H1 (cell line): Measurements from ENCODE around the gene OR52E8. TPM values are rescaled to one million over a fixed set of nuclear protein-coding genes. Genes with fewer than 3 reads are reported as not detected.

Source experiments
- CTCF ChIA-PET: fragments of 300-600 bp; sonication (Branson Sonifier 250); formaldehyde crosslinking; loops from one replicate; lab custom pipeline; 2021; ENCODE audit not compliant: partially characterized antibody; lab: Charles Lee
- POLR2A ChIA-PET: fragments of 300-600 bp; sonication (Branson Sonifier 250); formaldehyde crosslinking; loops from one replicate; lab custom pipeline; 2021; ENCODE audit warnings: inconsistent platforms; ENCODE audit not compliant: partially characterized antibody; lab: Charles Lee
- DNase-seq, 2 experiments: peaks; one replicate each; pipeline versions ENCODE4 v3.0.0 to v3.0.0-alpha.2; 2010 to 2022; ENCODE audit warnings: low spot score in 2 of 2, low read depth in 1 of 2, mixed read lengths in 1 of 2
- FAIRE-seq: peaks from 2 replicates; lab custom pipeline; 2011; peaks lifted over from hg19 to GRCh38; lab: Jason Lieb, UNC
- H2AFZ ChIP-seq: 2 replicates; pipeline ENCODE4 v1.8.1; 2012; ENCODE audit warnings: low read length, inconsistent platforms
- H2AK5ac ChIP-seq: 2 replicates; pipeline ENCODE4 v1.6.1; 2013; ENCODE audit warnings: low read depth, low read length
- H2BK120ac ChIP-seq: replicated peaks from 2 replicates; pipeline ENCODE3; 2013; ENCODE audit warnings: low read depth, low read length, inconsistent platforms
- H2BK12ac ChIP-seq: 2 replicates; pipeline ENCODE4 v1.6.1; 2013; ENCODE audit warnings: low read depth, low read length
- H2BK15ac ChIP-seq: 2 replicates; pipeline ENCODE4 v1.6.1; 2013; ENCODE audit warnings: low read length
- H2BK20ac ChIP-seq: 2 replicates; pipeline ENCODE4 v1.6.1; 2013; ENCODE audit warnings: low read length
- H2BK5ac ChIP-seq: 2 replicates; pipeline ENCODE4 v1.6.1; 2013; ENCODE audit warnings: low read depth, low read length
- H3K14ac ChIP-seq: 2 replicates; pipeline ENCODE4 v1.6.1; 2013; ENCODE audit warnings: inconsistent platforms; ENCODE audit not compliant: insufficient read length
- H3K18ac ChIP-seq: 2 replicates; pipeline ENCODE4 v1.6.1; 2013; ENCODE audit warnings: low read length; ENCODE audit errors: extremely low read depth
- H3K23ac ChIP-seq: 2 replicates; pipeline ENCODE4 v1.6.1; 2013; ENCODE audit warnings: inconsistent platforms; ENCODE audit not compliant: insufficient read length
- H3K23me2 ChIP-seq: 2 replicates; pipeline ENCODE4 v1.6.1; 2013; ENCODE audit warnings: low read depth, low read length
- H3K27ac ChIP-seq: 2 replicates; pipeline ENCODE4 v1.6.1; 2011; ENCODE audit warnings: low read depth, low read length, inconsistent platforms
- H3K27me3 ChIP-seq, 4 experiments: replicated peaks in 1 of 4; 1 replicate in 1 of 4; 2 replicates in 3 of 4; pipeline versions ENCODE4 v1.6.1 to v1.8.1; 2011 to 2013; ENCODE audit warnings: low read length in 3 of 4, mild to moderate bottlenecking in 3 of 4, inconsistent platforms in 2 of 4, mixed read lengths in 2 of 4, moderate library complexity in 1 of 4; ENCODE audit not compliant: control insufficient read depth in 3 of 4, insufficient read depth in 3 of 4; ENCODE audit errors: extremely low read depth in 1 of 4
- H3K36me3 ChIP-seq, 4 experiments: 2 replicates each; pipeline versions ENCODE4 v1.6.1 to v1.8.1; 2011 to 2013; ENCODE audit warnings: mild to moderate bottlenecking in 4 of 4, low read length in 3 of 4, moderate library complexity in 2 of 4, control low read depth in 1 of 4, inconsistent platforms in 1 of 4; ENCODE audit not compliant: insufficient read depth in 4 of 4, control insufficient read depth in 2 of 4
- H3K4ac ChIP-seq: replicated peaks from 2 replicates; pipeline ENCODE3; 2013; ENCODE audit warnings: low read length, low read depth, mixed read lengths, inconsistent platforms; ENCODE audit not compliant: insufficient read length
- H3K4me1 ChIP-seq, 4 experiments: replicated peaks in 1 of 4; 1 replicate in 1 of 4; 2 replicates in 3 of 4; pipeline versions ENCODE4 v1.6.1 to v1.8.1; 2011 to 2013; ENCODE audit warnings: low read length in 3 of 4, inconsistent platforms in 2 of 4, mixed read lengths in 1 of 4; ENCODE audit not compliant: insufficient read depth in 4 of 4, control insufficient read depth in 3 of 4
- H3K4me2 ChIP-seq, 2 experiments: 2 replicates each; pipeline versions ENCODE4 v1.6.1 to v1.8.1; 2011 to 2013; ENCODE audit warnings: low read depth in 2 of 2, low read length in 2 of 2, control low read depth in 1 of 2, inconsistent platforms in 1 of 2, mild to moderate bottlenecking in 1 of 2; ENCODE audit not compliant: insufficient read depth in 1 of 2
- H3K4me3 ChIP-seq, 4 experiments: fragments of 200-600, 300-600 bp in 1 of 4; sonication (generic), shearing (Covaris generic), sonication (Bioruptor Twin) in 1 of 4; 2 replicates each; pipeline versions ENCODE4 v1.5.1 to v1.8.1; 2011 to 2016; ENCODE audit warnings: low read length in 4 of 4, low read depth in 3 of 4, control low read depth in 2 of 4, inconsistent platforms in 2 of 4, mild to moderate bottlenecking in 2 of 4, mixed read lengths in 1 of 4, moderate library complexity in 1 of 4; ENCODE audit not compliant: insufficient read depth in 2 of 4; ENCODE audit errors: extremely low read depth in 1 of 4
- H3K56ac ChIP-seq: replicated peaks from 2 replicates; pipeline ENCODE3; 2013; ENCODE audit warnings: low read depth, mild to moderate bottlenecking, mixed read lengths, low read length, inconsistent platforms; ENCODE audit not compliant: insufficient read length
- H3K79me1 ChIP-seq: 2 replicates; pipeline ENCODE4 v1.6.1; 2013; ENCODE audit warnings: low read depth, low read length, control low read depth
- H3K79me2 ChIP-seq, 2 experiments: 2 replicates each; pipeline versions ENCODE4 v1.6.1 to v1.8.1; 2012 to 2013; ENCODE audit warnings: low read length in 2 of 2, mild to moderate bottlenecking in 2 of 2, inconsistent platforms in 1 of 2; ENCODE audit not compliant: insufficient read depth in 2 of 2, control insufficient read depth in 1 of 2
- H3K9ac ChIP-seq, 4 experiments: replicated peaks in 1 of 4; 1 replicate in 1 of 4; 2 replicates in 3 of 4; pipeline versions ENCODE4 v1.6.1 to v1.8.1; 2011 to 2013; ENCODE audit warnings: low read depth in 3 of 4, low read length in 3 of 4, control low read depth in 2 of 4, mild to moderate bottlenecking in 2 of 4, moderate library complexity in 2 of 4, inconsistent platforms in 1 of 4; ENCODE audit errors: extremely low read depth in 1 of 4
- H3K9me3 ChIP-seq, 2 experiments: 2 replicates each; pipeline versions ENCODE4 v1.6.1 to v1.8.1; 2012 to 2013; ENCODE audit warnings: mild to moderate bottlenecking in 2 of 2, moderate library complexity in 2 of 2, control low read depth in 1 of 2, inconsistent platforms in 1 of 2, low read depth in 1 of 2, low read length in 1 of 2, mixed read lengths in 1 of 2; ENCODE audit not compliant: insufficient read depth in 2 of 2
- H4K20me1 ChIP-seq, 2 experiments: replicated peaks in 1 of 2; 2 replicates each; pipeline versions ENCODE3 to v1.8.1; 2011 to 2013; ENCODE audit warnings: inconsistent platforms in 2 of 2, low read length in 2 of 2, mild to moderate bottlenecking in 1 of 2; ENCODE audit not compliant: insufficient read depth in 2 of 2, control insufficient read depth in 1 of 2
- H4K5ac ChIP-seq: 2 replicates; pipeline ENCODE4 v1.6.1; 2013; ENCODE audit warnings: low read length, low read depth, mixed read lengths, inconsistent platforms; ENCODE audit not compliant: insufficient read length
- H4K8ac ChIP-seq: 2 replicates; pipeline ENCODE4 v1.8.0; 2013; ENCODE audit warnings: mild to moderate bottlenecking, moderate library complexity, low read length, inconsistent platforms; ENCODE audit not compliant: insufficient read depth; ENCODE audit errors: extremely low read depth
- H4K91ac ChIP-seq: replicated peaks from 2 replicates; pipeline ENCODE3; 2013; ENCODE audit warnings: low read length, mixed read lengths, inconsistent platforms; ENCODE audit not compliant: insufficient read length
- WGBS, 2 experiments: shearing (Covaris generic) in 1 of 2; methylation state at CpG; one replicate each; pipeline versions ENCODE4 v1.1.6 to v1.1.7; 2013 to 2015; ENCODE audit warnings: low lambda C conversion rate in 2 of 2, mixed read lengths in 2 of 2, inconsistent platforms in 1 of 2, low coverage in 1 of 2, missing lambda C conversion rate in 1 of 2; ENCODE audit not compliant: insufficient replicate concordance in 2 of 2, insufficient coverage in 1 of 2, insufficient read length in 1 of 2; ENCODE audit errors: extremely low coverage in 1 of 2, missing lambda C conversion rate in 1 of 2; 5-methylcytosine and 5-hydroxymethylcytosine counted together
- polyA plus RNA-seq, 7 experiments: library from polyadenylated mRNA; depleted of rRNA in 3 of 7; stranded (reverse) in 5 of 7; unstranded in 2 of 7; fragments of >200 nt in 5 of 7; fragments of 200-250 nt in 2 of 7; gene quantifications; 1 replicate in 5 of 7; 2 replicates in 1 of 7; 4 replicates in 1 of 7; pipeline versions ENCODE4 v1.2.1 to v1.2.3, GENCODE V29; 2011 to 2013; ENCODE audit warnings: missing spikeins in 2 of 7, mixed read lengths in 2 of 7
- total RNA-seq: library from RNA; stranded (reverse); fragmentation: NEBNext Ultra II Directional; extraction: Animal tissue kit (Norgen Biotek cat#: 25700); gene quantifications from 2 replicates; pipeline ENCODE4 v1.2.1, GENCODE V29; 2021

Gene OR52E8
- total and polyA plus RNA-seq, 2 of the 8 experiments (the other 6 are each of a cell fraction or from before 2014, with no cell fraction given), result not detected

GRCh38 chr11:5818245-5818886 lies 39.1 kb downstream of the OR52E8 start:
- H3K4me2 ChIP-seq, result no peak overlapping the region
- no peak overlapping the region for H3K56ac ChIP-seq
- H3K27ac ChIP-seq, result no peak overlapping the region
- DNase-seq (no peak), FAIRE-seq (no peak)
- POLR2A ChIA-PET, result no interaction called here
- H2BK5ac ChIP-seq, result no peak overlapping the region
- H3K4me3 ChIP-seq, result no peak overlapping the region
- H3K79me2 ChIP-seq, result no peaks in the 10 kb centered on the region
- H2BK12ac ChIP-seq, result no peak overlapping the region
- H4K5ac ChIP-seq, result no peak overlapping the region
- H2AFZ ChIP-seq, result no peak overlapping the region; the same call in 1 of the 2 replicates
- H3K23me2 ChIP-seq, result no peaks in the 10 kb centered on the region; the same call in 1 of the 2 replicates
- H4K8ac ChIP-seq, result no peak overlapping the region
- no peaks in the 10 kb centered on the region; a peak in 1 of 8 replicates for H3K36me3 ChIP-seq
- WGBS, 2 experiments, result 85% methylated on average over 1 of the region's 1 CpG; no CpG with 5 or more reads in 1 of the 2 experiments
- H3K18ac ChIP-seq, result no peak overlapping the region
- H4K20me1 ChIP-seq, result no peaks in the 10 kb centered on the region
- no peaks in the 10 kb centered on the region for H3K9me3 ChIP-seq
- H3K23ac ChIP-seq, result no peak overlapping the region
- H2AK5ac ChIP-seq, result no peak overlapping the region
- no peaks in the 10 kb centered on the region for H3K27me3 ChIP-seq
- no peak overlapping the region for H2BK15ac ChIP-seq
- no peak overlapping the region for H3K4ac ChIP-seq
- H2BK120ac ChIP-seq, result no peak overlapping the region
- no peak overlapping the region for H3K9ac ChIP-seq
- no peak overlapping the region for H2BK20ac ChIP-seq
- no peaks in the 10 kb centered on the region for H3K79me1 ChIP-seq
- no peak overlapping the region for H3K14ac ChIP-seq
- CTCF ChIA-PET, result no interaction called here
- no peaks in the 10 kb centered on the region for H3K4me1 ChIP-seq
- H4K91ac ChIP-seq, result no peak overlapping the region
